Pancreas (tissue), 10 donors: ENCODE results near the gene PA2G4. TPM values are rescaled to one million over a fixed set of nuclear protein-coding genes. Genes with fewer than 3 reads are reported as not detected.

Experiments
- ATAC-seq, 4 donors: fragments of 200-7000 bp; cut with Tn5 transposase; one replicate each; pipeline versions ENCODE4 v1.8.0 to v1.9.1; 2020; ENCODE audit warnings: mild to moderate bottlenecking in 4 of 4, moderate library complexity in 4 of 4
- DNase-seq, 6 donors: peaks; one replicate each; pipeline ENCODE4 v3.0.0-alpha.2; 2020
- FAIRE-seq: peaks from 2 replicates; lab custom pipeline; 2012; peaks lifted over from hg19 to GRCh38; lab: Jason Lieb, UNC
- H3K27ac ChIP-seq, 4 donors: fragments of 200-600 bp; sonication (generic); 1 replicate in 3 of 4; 2 replicates in 1 of 4; pipeline versions ENCODE4 v1.5.0 to v1.8.0; 2020
- H3K27me3 ChIP-seq, 4 donors: fragments of 200-600 bp; one replicate each; pipeline ENCODE4 v1.8.0; 2021
- H3K36me3 ChIP-seq, 3 donors: fragments of 200-600 bp; sonication (generic) in 1 of 3; one replicate each; pipeline versions ENCODE4 v1.5.0 to v1.8.0; 2020 to 2021
- H3K4me1 ChIP-seq, 3 donors: fragments of 200-600 bp; one replicate each; pipeline ENCODE4 v1.8.0; 2021
- H3K4me3 ChIP-seq, 4 donors: fragments of 200-600 bp; sonication (generic) in 2 of 4; one replicate each; pipeline versions ENCODE4 v1.5.0 to v1.8.0; 2020 to 2021
- H3K9me3 ChIP-seq, 4 donors: fragments of 200-600 bp; one replicate each; pipeline ENCODE4 v1.8.0; 2021
- CTCF ChIP-seq, 4 donors: fragments of 200-600 bp; sonication (generic) in 3 of 4; IDR thresholded peaks; one replicate each; pipeline versions ENCODE4 v1.5.0 to v1.8.0; 2021; ENCODE audit warnings: antibody characterized with exemption in 4 of 4
- WGBS, 2 donors: extraction: QIAGEN DNeasy Blood & Tissue Kit; methylation state at CpG; one replicate each; pipeline ENCODE4 v1.1.7; 2013; 5-methylcytosine and 5-hydroxymethylcytosine counted together
- intact Hi-C, 3 donors: fragments of 100-400 bp; cut with DNase I; formaldehyde crosslinking; loops; one replicate each; pipeline versions ENCODE4 v1.11.1 to v1.14.2; 2022
- polyA plus RNA-seq, 2 donors: library from polyadenylated mRNA; stranded (reverse); fragments of 200-250 nt; gene quantifications; one replicate each; pipeline ENCODE4 v1.2.3, GENCODE V29; 2013
- total RNA-seq, 6 donors: library from RNA; stranded (reverse); fragmentation: NEBNext Ultra II Directional in 4 of 6; extraction: Animal tissue kit (Norgen Biotek cat#: 25700) in 4 of 6; gene quantifications; one replicate each; pipeline versions ENCODE4 v1.2.1 to v1.2.4, GENCODE V29; 2021 to 2023
- donor health status: healthy with polysubstance abuse.
- donor health status: DM: no; HTN: no; CAD: no; lungs with moderate emphysema.
- donor health status: DM: no; HTN: no; CAD: no.
- donor health status: control.
- donor health status: control.
- donor health status: Bipolar disorder and iron deficiency.
- donor health status: DM: yes; HTN: yes; CAD: no.
- donor health status: DM: no; HTN: no; CAD: no.
- donor health status: DM: no; HTN: no; CAD: no.
- donor health status: DM: yes; HTN: yes; CAD: no.

Gene PA2G4
- total and polyA plus RNA-seq, 8 donors: 30.1 to 59.8 (median 41.8) TPM

GRCh38 chr12:56127485-56127887, 23.1 kb downstream of the PA2G4 start:
- no peak for DNase-seq
- Histone ChIP-seq H3K4me1 (peaks cover 10 to 27% (median 12%) of the 10 kb centered on the region in 3 donors), H3K36me3 (peaks cover 2 to 19% (median 4%) of the 10 kb centered on the region in 3 donors), H3K27ac (peak overlapping the region; percentile 47 to 91 (median 67)), H3K27me3 (no peaks in the 10 kb centered on the region), H3K9me3 (no peaks in the 10 kb centered on the region), H3K4me3 (peak overlapping the region in 2 of 4 donors; percentile 24 to 31)
- no peak for FAIRE-seq
- TF ChIP-seq CTCF (IDR thresholded peaks at IDR 0.05): no peak
- 1% methylated on average over 8 of the region's 8 CpGs for WGBS, 2 donors
- intact Hi-C loops: loop anchor here in 1 of 3 donors (2.0 to 10.0 kb wide), 2 partner anchors 61 to 327 kb away; partner anchors contain the start of genes MIP and SMARCC2
- no peak for ATAC-seq

GRCh38 chr12:56127888-56128669, 23.7 kb downstream of the PA2G4 start, which contains the start of gene ESYT1:
TSS of gene ESYT1 (plus strand) at chr12:56128267. CDS start at chr12:56128320, 53 bp downstream.
- H3K9me3 ChIP-seq: no peaks in the 10 kb centered on the region
- peak within 1 kb of the TSS; percentile 64 to 82 (median 76) for H3K4me3 ChIP-seq
- H3K36me3 ChIP-seq: peaks cover 3 to 25% (median 4%) of the 10 kb centered on the region in 3 donors
- no peaks in the 10 kb centered on the region for H3K27me3 ChIP-seq
- FAIRE-seq (peak; percentile 92), ATAC-seq (peak; percentile 86 to 92 (median 89)), DNase-seq (peak; percentile 92 to 99 (median 99))
- 0% methylated on average over 48 to 49 of the region's 49 CpGs for WGBS, 2 donors
- H3K4me1 ChIP-seq: peaks cover 10 to 27% (median 12%) of the 10 kb centered on the region in 3 donors
- no peak for TF ChIP-seq CTCF (IDR thresholded peaks at IDR 0.05)
- intact Hi-C loops: loop anchor here in 1 of 3 donors (2.0 to 10.0 kb wide), 2 partner anchors 61 to 327 kb away; partner anchors contain the start of genes MIP and SMARCC2
- H3K27ac ChIP-seq: peak within 1 kb of the TSS; percentile 67 to 91 (median 80)

- WGBS, 2 donors: 0% methylated on average over 20 of the region's 20 CpGs
- FAIRE-seq (no peak), ATAC-seq (peak; percentile 4 to 15 (median 12)), DNase-seq (peak in 1 of 6 donors; percentile 40)
- Histone ChIP-seq H3K27me3 (no peaks in the 10 kb centered on the region), H3K9me3 (no peaks in the 10 kb centered on the region), H3K27ac (peak overlapping the region; percentile 67 to 89 (median 77)), H3K36me3 (peaks cover 3 to 32% (median 4%) of the 10 kb centered on the region in 3 donors), H3K4me1 (peaks cover 10 to 27% (median 12%) of the 10 kb centered on the region in 3 donors), H3K4me3 (peak overlapping the region; percentile 64 to 82 (median 76))
- TF ChIP-seq CTCF (IDR thresholded peaks at IDR 0.05): no peak
- intact Hi-C loops: loop anchor here in 1 of 3 donors (10.0 kb wide), 1 partner anchor 326 kb away; the partner anchor contains the start of gene MIP
These were observed 24.4 kb downstream of the PA2G4 start for GRCh38 chr12:56128670-56129205.

- H3K4me1 ChIP-seq: peaks cover 10 to 27% (median 12%) of the 10 kb centered on the region in 3 donors
These were observed 25.0 kb downstream of the PA2G4 start for GRCh38 chr12:56129206-56129941.

More at GRCh38 chr12:56129206-56129941, 25.0 kb downstream of the PA2G4 start:
- intact Hi-C loops: loop anchor here in 1 of 3 donors (10.0 kb wide), 1 partner anchor 325 kb away; the partner anchor contains the start of gene MIP
- Histone ChIP-seq H3K27ac (peak overlapping the region; percentile 67 to 89 (median 77)), H3K4me3 (peak overlapping the region; percentile 64 to 82 (median 76)), H3K9me3 (no peaks in the 10 kb centered on the region), H3K36me3 (peaks cover 3 to 38% (median 4%) of the 10 kb centered on the region in 3 donors), H3K27me3 (no peaks in the 10 kb centered on the region)
- FAIRE-seq (no peak), DNase-seq (peak in 5 of 6 donors; percentile 58 to 86 (median 66)), ATAC-seq (peak; percentile 30 to 61 (median 51))
- no peak for TF ChIP-seq CTCF (IDR thresholded peaks at IDR 0.05)
- 4 to 5% methylated on average over 29 of the region's 29 CpGs for WGBS, 2 donors
